GM21786 (cell line): ENCODE data around the gene PHC3.
A peak's percentile ranks its signal among the peaks of the same experiment; 100 is the strongest.

Source experiments
- ATAC-seq: cut with Tn5 transposase; IDR thresholded peaks from one replicate; pipeline ENCODE4 v1.9.1; 2021; ENCODE audit not compliant: unreplicated experiment

Gene PHC3

GRCh38 chr3:170189398-170190256, 8.1 kb upstream of the PHC3 start:
- ATAC-seq, result peak; percentile 23

- ATAC-seq, result peak; percentile 35
Measured at GRCh38 chr3:170180079-170180907, 1.2 kb downstream of the PHC3 start.

- no peak for ATAC-seq
Measured at GRCh38 chr3:170179432-170179831, 2.1 kb downstream of the PHC3 start.

- peak; percentile 41 for ATAC-seq
Measured at GRCh38 chr3:170178651-170179050, 2.9 kb downstream of the PHC3 start.

GRCh38 chr3:170171563-170171962, 10.0 kb downstream of the PHC3 start:
- peak; percentile 93 for ATAC-seq

GRCh38 chr3:170164717-170165116, 16.8 kb downstream of the PHC3 start:
- ATAC-seq, result no peak

GRCh38 chr3:170163956-170164645, 17.4 kb downstream of the PHC3 start:
- no peak for ATAC-seq

GRCh38 chr3:170162630-170163029, 18.9 kb downstream of the PHC3 start:
- ATAC-seq, result no peak

- ATAC-seq, result no peak
Measured at GRCh38 chr3:170162052-170162451, 19.5 kb downstream of the PHC3 start.

- ATAC-seq, result no peak
Measured at GRCh38 chr3:170159933-170160332, 21.6 kb downstream of the PHC3 start.

GRCh38 chr3:170159459-170159858, 22.1 kb downstream of the PHC3 start:
- no peak for ATAC-seq

GRCh38 chr3:170155604-170156003, 25.9 kb downstream of the PHC3 start:
- no peak for ATAC-seq

- peak; percentile 97 for ATAC-seq
Measured at GRCh38 chr3:170154569-170155143, 26.9 kb downstream of the PHC3 start.

- no peak for ATAC-seq
Measured at GRCh38 chr3:170154084-170154483, 27.4 kb downstream of the PHC3 start.

- ATAC-seq, result no peak
Measured at GRCh38 chr3:170151536-170151935, 30.0 kb downstream of the PHC3 start.

GRCh38 chr3:170149016-170149415, 32.5 kb downstream of the PHC3 start:
- ATAC-seq, result no peak

- ATAC-seq, result no peak
Measured at GRCh38 chr3:170145278-170145677, 36.3 kb downstream of the PHC3 start.

GRCh38 chr3:170144437-170144843, 37.1 kb downstream of the PHC3 start:
- peak; percentile 97 for ATAC-seq

- ATAC-seq, result no peak
Measured at GRCh38 chr3:170142373-170142772, 39.2 kb downstream of the PHC3 start.

- no peak for ATAC-seq
Measured at GRCh38 chr3:170137986-170138385, 43.5 kb downstream of the PHC3 start.

GRCh38 chr3:170132335-170132734, 49.2 kb downstream of the PHC3 start:
- no peak for ATAC-seq
